Endothelial cell of umbilical vein (primary cell): ENCODE measurements around the gene FAM222A. TPM values are rescaled to one million over a fixed set of nuclear protein-coding genes. Genes with fewer than 3 reads are reported as not detected.

Source experiments
- BruUV-seq: library from RNA; stranded (reverse); fragments of 400-500 nt; replicated peaks from 2 replicates; lab custom pipeline; 2021; lab: Mats Ljungman, UMichigan
- CTCF ChIA-PET: fragments of 300-600, 350-600 bp; sonication (Branson Sonifier 250); formaldehyde crosslinking; loops from one replicate; lab custom pipeline; 2021; ENCODE audit warnings: antibody characterized with exemption, inconsistent platforms; lab: Charles Lee
- POLR2A ChIA-PET: fragments of 300-600, 350-600 bp; sonication (Branson Sonifier 250); formaldehyde crosslinking; loops from one replicate; lab custom pipeline; 2021; ENCODE audit warnings: antibody characterized with exemption, inconsistent platforms; lab: Charles Lee
- DNase-seq: peaks from one replicate; pipeline ENCODE4 v3.0.0-alpha.2; 2011; ENCODE audit warnings: low read depth, low spot score
- FAIRE-seq: peaks from 2 replicates; lab custom pipeline; 2011; peaks lifted over from hg19 to GRCh38; lab: Jason Lieb, UNC
- H2AFZ ChIP-seq: 2 replicates; pipeline ENCODE4 v1.6.0; 2012; ENCODE audit warnings: low read depth, low read length, control low read depth, inconsistent platforms
- H3K27ac ChIP-seq: 2 replicates; pipeline ENCODE4 v1.5.1; 2011; ENCODE audit warnings: low read depth, mild to moderate bottlenecking, control low read depth, low read length, moderate library complexity; ENCODE audit not compliant: insufficient read depth
- H3K27me3 ChIP-seq, 2 experiments: 2 replicates each; pipeline versions ENCODE4 v1.6.0 to v1.6.1; 2011; ENCODE audit warnings: low read length in 2 of 2, mixed read lengths in 1 of 2; ENCODE audit not compliant: control insufficient read depth in 2 of 2, insufficient read depth in 2 of 2
- H3K36me3 ChIP-seq, 2 experiments: 2 replicates in 1 of 2; 3 replicates in 1 of 2; pipeline ENCODE4 v1.5.1; 2011; ENCODE audit warnings: low read length in 2 of 2, mild to moderate bottlenecking in 1 of 2, moderate library complexity in 1 of 2; ENCODE audit not compliant: control insufficient read depth in 2 of 2, insufficient read depth in 2 of 2; ENCODE audit errors: extremely low read depth in 1 of 2
- H3K4me1 ChIP-seq: 3 replicates; pipeline ENCODE4 v1.5.1; 2011; ENCODE audit warnings: mild to moderate bottlenecking, low read length; ENCODE audit not compliant: control insufficient read depth, insufficient read depth; ENCODE audit errors: extremely low read depth
- H3K4me2 ChIP-seq: 2 replicates; pipeline ENCODE4 v1.6.1; 2011; ENCODE audit warnings: low read length, control low read depth, mixed read lengths; ENCODE audit not compliant: insufficient read depth
- H3K4me3 ChIP-seq, 3 experiments: fragments of 200-600 bp in 1 of 3; sonication (generic), shearing (Covaris generic) in 1 of 3; replicated peaks in 1 of 3; 2 replicates each; pipeline ENCODE4 v1.5.1; 2011 to 2016; ENCODE audit warnings: control low read depth in 3 of 3, low read length in 3 of 3, mild to moderate bottlenecking in 2 of 3, inconsistent platforms in 1 of 3, low read depth in 1 of 3, moderate library complexity in 1 of 3; ENCODE audit not compliant: insufficient read depth in 1 of 3
- H3K79me2 ChIP-seq: 2 replicates; pipeline ENCODE4 v1.6.0; 2012; ENCODE audit warnings: low read length, inconsistent platforms; ENCODE audit not compliant: control insufficient read depth, insufficient read depth
- H3K9ac ChIP-seq: replicated peaks from 2 replicates; pipeline ENCODE3; 2011; ENCODE audit warnings: low read length, control low read depth; ENCODE audit not compliant: insufficient read depth; ENCODE audit errors: extremely low read depth
- H3K9me1 ChIP-seq: replicated peaks from 3 replicates; pipeline ENCODE4 v1.6.0; 2011; ENCODE audit warnings: mild to moderate bottlenecking, low read length; ENCODE audit not compliant: control insufficient read depth, insufficient read depth; ENCODE audit errors: extremely low read depth
- H3K9me3 ChIP-seq: replicated peaks from 2 replicates; pipeline ENCODE4 v1.5.1; 2012; ENCODE audit warnings: low read length, inconsistent platforms; ENCODE audit not compliant: control insufficient read depth, insufficient read depth
- H4K20me1 ChIP-seq: replicated peaks from 2 replicates; pipeline ENCODE3; 2011; ENCODE audit warnings: mild to moderate bottlenecking, low read length; ENCODE audit not compliant: control insufficient read depth, insufficient read depth; ENCODE audit errors: extremely low read depth
- CTCF ChIP-seq, 2 donors: IDR thresholded peaks; 1 replicate in 1 of 2; 2 replicates in 1 of 2; pipeline ENCODE4 v1.5.1; 2011; ENCODE audit warnings: low read length in 2 of 2, mild to moderate bottlenecking in 2 of 2, moderate library complexity in 2 of 2, control low read depth in 1 of 2, inconsistent platforms in 1 of 2, low read depth in 1 of 2; ENCODE audit not compliant: insufficient read depth in 1 of 2; ENCODE audit errors: extremely low read depth in 1 of 2
- EZH2 ChIP-seq: IDR thresholded peaks from 2 replicates; pipeline ENCODE4 v1.6.1; 2012; ENCODE audit warnings: borderline replicate concordance, low read depth, mild to moderate bottlenecking, moderate library complexity, low read length, inconsistent platforms; ENCODE audit not compliant: severe bottlenecking
- FOS ChIP-seq: IDR thresholded peaks from 2 replicates; pipeline ENCODE4 v1.6.1; 2011; ENCODE audit warnings: mild to moderate bottlenecking, low read length, moderate library complexity, borderline replicate concordance; ENCODE audit not compliant: insufficient read depth
- GATA2 ChIP-seq: IDR thresholded peaks from 2 replicates; pipeline ENCODE4 v1.7.0; 2011; ENCODE audit warnings: low read depth, mild to moderate bottlenecking, moderate library complexity, mixed read lengths, low read length; ENCODE audit not compliant: insufficient read length, insufficient read depth
- JUN ChIP-seq: IDR thresholded peaks from 2 replicates; pipeline ENCODE4 v1.6.1; 2011; ENCODE audit warnings: borderline replicate concordance, low read depth; ENCODE audit not compliant: insufficient read length, insufficient read depth
- MAX ChIP-seq: IDR thresholded peaks from 2 replicates; pipeline ENCODE4 v1.6.1; 2011; ENCODE audit not compliant: insufficient read depth, insufficient read length
- MYC ChIP-seq: IDR thresholded peaks from one replicate; pipeline ENCODE4 v1.6.1; 2011; ENCODE audit warnings: mild to moderate bottlenecking, low read depth, low read length
- POLR2A ChIP-seq: IDR thresholded peaks from 2 replicates; pipeline ENCODE4 v1.6.1; 2012; ENCODE audit warnings: low read depth, mild to moderate bottlenecking, control low read depth, low read length
- POLR2AphosphoS5 ChIP-seq: IDR thresholded peaks from 2 replicates; pipeline ENCODE4 v1.6.1; 2012; ENCODE audit warnings: low read depth, mild to moderate bottlenecking, control low read depth, low read length, moderate library complexity; ENCODE audit not compliant: insufficient read depth
- dilution Hi-C: fragments of 300-500 bp; cut with MboI; formaldehyde crosslinking; loops from one replicate; pipeline ENCODE4 v1.15.0; 2019; ENCODE audit warnings: low sequenced_read_pairs; ENCODE audit not compliant: extremely low pct_ligation_motif_present
- intact Hi-C: fragments of 100-400 bp; cut with micrococcal nuclease; formaldehyde crosslinking; loops from one replicate; pipeline ENCODE4 v1.10.0; 2022
- polyA plus RNA-seq, 4 experiments: library from polyadenylated mRNA; depleted of rRNA in 3 of 4; stranded (reverse) in 3 of 4; unstranded in 1 of 4; fragments of >200 nt; gene quantifications; 2 replicates each; pipeline versions ENCODE4 v1.2.1 to v1.2.3, GENCODE V29; 2011 to 2012; ENCODE audit warnings: missing spikeins in 1 of 4
- total RNA-seq: library from RNA; stranded (reverse); gene quantifications from 2 replicates; pipeline ENCODE4 v1.2.3, GENCODE V29; 2021

FAM222A gene
- total and polyA plus RNA-seq, 2 donors (not counting 3 experiments of a cell fraction or from before 2014, with no cell fraction given) = 0.62 to 1.7 TPM

GRCh38 chr12:109814600-109815150, 101.0 kb downstream of the FAM222A start:
- H3K9me3 ChIP-seq = no peaks in the 10 kb centered on the region
- no peak overlapping the region for H3K4me3 ChIP-seq
- H3K36me3 ChIP-seq = peaks cover 0 to 7% of the 10 kb centered on the region in 2 experiments
- intact Hi-C loops = no loop called here
- no peak overlapping the region for H3K27ac ChIP-seq
- no peaks in the 10 kb centered on the region for H3K4me1 ChIP-seq
- no peaks in the 10 kb centered on the region for H3K9me1 ChIP-seq
- no peak for FAIRE-seq
- no peaks in the 10 kb centered on the region for H3K79me2 ChIP-seq
- no peak for DNase-seq
- no peaks in the 10 kb centered on the region for H3K27me3 ChIP-seq
- no peak overlapping the region for H3K9ac ChIP-seq
- no peak overlapping the region for H3K4me2 ChIP-seq
- POLR2A ChIA-PET = no interaction called here
- CTCF ChIA-PET = interaction anchor here (2.3 kb wide), 1 partner anchor 9 kb away, joined by 7 read pairs; no protein-coding TSS in a partner anchor
- H4K20me1 ChIP-seq = no peaks in the 10 kb centered on the region
- no TSS peak for BruUV-seq
- TF ChIP-seq GATA2 (no peak), JUN (no peak), FOS (no peak), MAX (no peak), MYC (no peak), POLR2A (no peak), EZH2 (no peak), CTCF (IDR thresholded peaks at IDR 0.05; ENCODE audit: extremely low read depth in 1 of 2, insufficient read depth in 1 of 2, low read depth in 1 of 2, low read length in 2 of 2) (no peak), POLR2AphosphoS5 (no peak)
- dilution Hi-C loops = no loop called here
- H2AFZ ChIP-seq = no peak overlapping the region
